HG03045 (cell line): ENCODE measurements around the gene UBE2I.

Experiments
- ATAC-seq: cut with Tn5 transposase; IDR thresholded peaks from one replicate; pipeline ENCODE4 v1.9.1; 2021; ENCODE audit warnings: mild to moderate bottlenecking, moderate library complexity; ENCODE audit not compliant: unreplicated experiment

The UBE2I gene

GRCh38 chr16:1355591-1355990, 46.2 kb downstream of the UBE2I start:
- no peak for ATAC-seq

GRCh38 chr16:1356061-1356900, 46.8 kb downstream of the UBE2I start:
- ATAC-seq = no peak

- ATAC-seq = no peak
These were observed 48.6 kb downstream of the UBE2I start for GRCh38 chr16:1357906-1358566.

- no peak for ATAC-seq
These were observed 52.4 kb downstream of the UBE2I start for GRCh38 chr16:1361685-1362360.

GRCh38 chr16:1362807-1363206, 53.4 kb downstream of the UBE2I start:
- no peak for ATAC-seq

GRCh38 chr16:1363501-1364041, 54.1 kb downstream of the UBE2I start:
- no peak for ATAC-seq

GRCh38 chr16:1364510-1364909, 55.1 kb downstream of the UBE2I start:
- no peak for ATAC-seq

GRCh38 chr16:1366060-1366711, 56.8 kb downstream of the UBE2I start:
- ATAC-seq = no peak

- ATAC-seq = no peak
These were observed 57.4 kb downstream of the UBE2I start for GRCh38 chr16:1366712-1367299.

GRCh38 chr16:1367486-1368174, 58.2 kb downstream of the UBE2I start:
- no peak for ATAC-seq

- ATAC-seq = no peak
These were observed 61.9 kb downstream of the UBE2I start for GRCh38 chr16:1371054-1371978.

GRCh38 chr16:1372292-1372950, 63.0 kb downstream of the UBE2I start:
- no peak for ATAC-seq

- no peak for ATAC-seq
These were observed 65.2 kb downstream of the UBE2I start for GRCh38 chr16:1374418-1375297.

- no peak for ATAC-seq
These were observed 65.8 kb downstream of the UBE2I start for GRCh38 chr16:1375298-1375640.

GRCh38 chr16:1375741-1376410, 66.4 kb downstream of the UBE2I start:
- ATAC-seq = no peak
